Measurements from ENCODE around the gene MCRIP2.
A peak's percentile ranks its signal among the peaks of the same experiment; 100 is the strongest.
"Not testable (repeated sequence)": the region's sequence is repeated elsewhere in the genome, so short reads cannot be mapped to it uniquely, and the experiment has no call there.

Gene MCRIP2

GRCh38 chr16:641326-642188, at the start of gene MCRIP2:
Gene MCRIP2, plus strand, starts transcription at chr16:641828. Its CDS starts 164 bp downstream, at chr16:641992.
- peak; percentile 71 to 80 for DNase-seq

- no peak for DNase-seq
Measured at GRCh38 chr16:591892-592517, 49.6 kb upstream of the MCRIP2 start.

- peak in 1 of 2 experiments; percentile 47 for DNase-seq
Measured at GRCh38 chr16:592518-593306, 48.9 kb upstream of the MCRIP2 start.

- DNase-seq, result peak in 1 of 2 experiments; percentile 47
Measured at GRCh38 chr16:593406-593805, 48.2 kb upstream of the MCRIP2 start.

DNA sequence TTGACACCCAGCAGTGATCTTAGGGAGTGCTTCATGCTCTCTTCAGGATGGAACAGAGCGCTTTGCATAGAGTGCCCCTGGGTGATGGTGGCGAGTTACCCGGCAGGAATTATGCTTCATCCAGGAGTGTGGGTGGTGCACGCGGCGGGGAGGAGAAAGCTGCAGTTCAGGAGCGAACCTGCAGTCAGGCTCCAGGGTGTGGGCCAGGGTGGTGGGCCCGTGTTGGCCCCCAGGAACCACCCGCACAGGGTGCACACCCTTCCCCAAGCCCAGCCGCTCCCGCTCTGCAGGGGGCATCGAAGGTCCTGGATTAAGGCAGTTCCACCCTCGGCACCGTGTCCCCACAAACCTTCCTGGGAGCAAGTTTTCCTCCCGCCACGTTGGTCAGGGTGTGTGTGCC, 47.8 kb upstream of the MCRIP2 start:
- DNase-seq, result no peak

DNA sequence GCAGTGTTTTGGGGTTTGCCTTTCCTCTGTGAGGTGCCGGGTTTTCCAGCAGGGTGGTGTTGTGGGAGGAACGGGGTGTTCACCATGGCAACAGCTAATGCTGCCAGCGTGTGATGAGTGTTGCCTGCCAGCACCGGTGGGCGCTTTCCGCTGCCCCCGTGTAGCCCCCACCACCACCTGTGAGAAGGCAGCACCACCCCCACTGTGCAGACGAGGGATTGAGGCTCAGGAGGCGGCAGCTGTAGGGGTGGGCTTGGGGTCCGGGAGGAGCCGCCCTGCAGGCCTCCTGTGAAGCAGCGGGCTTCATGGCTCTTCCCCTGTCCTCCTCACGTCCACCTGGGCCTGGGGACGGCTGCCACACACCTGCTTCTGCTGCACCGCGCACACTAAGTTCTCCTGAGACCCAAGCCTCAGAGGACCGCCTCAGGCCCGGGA, 46.5 kb upstream of the MCRIP2 start:
- no peak for DNase-seq

DNA sequence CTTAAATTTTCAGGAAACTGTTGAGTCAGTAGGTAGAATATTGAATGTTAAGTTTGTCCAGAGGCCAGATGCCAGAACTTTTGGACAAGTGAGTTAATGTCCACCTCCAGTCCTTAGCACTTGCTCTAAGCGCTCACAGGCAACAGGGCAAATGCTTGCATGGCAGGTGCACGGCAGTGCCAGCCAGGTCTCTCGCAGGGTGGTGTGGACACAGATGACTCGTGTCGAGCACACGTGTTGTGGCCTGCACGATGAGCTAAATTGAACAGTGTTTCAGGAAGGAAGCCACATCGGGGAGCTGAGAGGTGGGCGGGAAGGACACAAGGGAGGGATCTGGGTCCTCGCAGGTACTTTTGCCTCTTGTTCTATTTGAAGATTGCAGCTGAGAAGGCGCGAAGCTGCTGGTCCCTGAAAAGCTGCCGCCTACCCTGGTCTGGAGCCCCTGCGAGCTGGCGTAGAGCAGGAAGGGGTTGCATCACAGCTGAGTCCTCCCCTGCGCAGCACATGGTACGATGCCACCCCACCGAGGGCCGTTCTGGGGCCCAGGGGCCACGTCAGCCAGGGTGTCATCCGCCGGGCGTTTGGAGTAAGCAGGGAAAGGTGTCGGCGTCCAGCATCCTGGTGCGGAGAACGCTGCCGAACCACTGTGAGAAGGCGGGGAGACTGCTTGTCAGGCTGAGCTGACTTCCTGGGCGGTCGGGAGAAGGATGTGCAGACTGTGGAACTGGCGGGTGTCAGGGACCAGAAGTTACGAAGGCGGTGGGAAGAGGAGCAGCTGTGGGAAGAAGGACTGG, 45.5 kb upstream of the MCRIP2 start:
- peak in 1 of 2 experiments; percentile 27 for DNase-seq

- DNase-seq, result no peak
Measured at GRCh38 chr16:596736-597060, 44.9 kb upstream of the MCRIP2 start.

GRCh38 chr16:597655-598054, 44.0 kb upstream of the MCRIP2 start:
- not testable (repeated sequence) for DNase-seq

DNA sequence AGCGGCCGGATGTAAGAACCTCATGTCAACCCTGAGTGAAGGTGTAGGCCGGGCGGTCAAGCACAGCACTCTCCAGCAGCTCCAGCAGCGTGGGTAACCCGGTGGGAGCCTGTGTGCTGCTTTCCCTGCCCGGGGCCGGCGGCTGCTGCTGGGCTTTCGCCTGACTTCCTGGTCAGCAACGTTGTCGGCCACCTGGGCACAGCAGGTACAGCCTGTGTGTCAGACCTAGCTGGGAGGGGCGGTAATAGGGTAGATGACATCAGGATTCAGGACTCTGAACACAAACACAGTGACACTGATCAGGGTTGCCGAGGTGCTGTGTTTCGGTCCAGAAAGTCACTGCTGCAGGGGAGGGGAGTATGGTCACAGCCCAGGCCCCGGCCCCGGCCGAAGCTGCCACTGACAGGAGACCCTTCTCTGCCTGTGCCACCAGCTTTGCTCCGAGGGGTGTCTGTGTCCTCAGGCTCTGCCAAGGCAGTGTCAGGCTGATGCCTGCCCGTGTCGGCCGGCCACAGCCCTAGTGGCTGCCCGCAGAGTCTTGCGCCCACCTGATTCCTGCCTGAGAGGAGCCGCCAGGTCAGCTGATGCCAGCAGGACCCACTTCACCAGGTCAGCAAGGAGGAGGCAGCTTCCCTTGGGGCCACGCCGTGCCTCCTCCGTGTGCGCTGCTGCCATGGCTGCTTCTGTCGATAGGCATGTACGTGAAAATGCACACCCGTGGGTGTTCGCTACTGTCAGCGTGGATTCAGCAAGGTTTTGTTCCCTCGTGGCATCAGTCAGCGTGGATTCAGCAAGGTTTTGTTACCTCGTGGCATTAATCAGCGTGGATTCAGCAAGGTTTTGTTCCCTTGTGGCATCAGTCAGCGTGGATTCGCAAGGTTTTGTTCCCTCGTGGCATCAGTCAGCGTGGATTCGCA, 42.5 kb upstream of the MCRIP2 start:
- DNase-seq, result no peak

- no peak for DNase-seq
Measured at GRCh38 chr16:600781-601180, 40.8 kb upstream of the MCRIP2 start.

GRCh38 chr16:603933-604332, 37.7 kb upstream of the MCRIP2 start:
- DNase-seq, result no peak

DNA sequence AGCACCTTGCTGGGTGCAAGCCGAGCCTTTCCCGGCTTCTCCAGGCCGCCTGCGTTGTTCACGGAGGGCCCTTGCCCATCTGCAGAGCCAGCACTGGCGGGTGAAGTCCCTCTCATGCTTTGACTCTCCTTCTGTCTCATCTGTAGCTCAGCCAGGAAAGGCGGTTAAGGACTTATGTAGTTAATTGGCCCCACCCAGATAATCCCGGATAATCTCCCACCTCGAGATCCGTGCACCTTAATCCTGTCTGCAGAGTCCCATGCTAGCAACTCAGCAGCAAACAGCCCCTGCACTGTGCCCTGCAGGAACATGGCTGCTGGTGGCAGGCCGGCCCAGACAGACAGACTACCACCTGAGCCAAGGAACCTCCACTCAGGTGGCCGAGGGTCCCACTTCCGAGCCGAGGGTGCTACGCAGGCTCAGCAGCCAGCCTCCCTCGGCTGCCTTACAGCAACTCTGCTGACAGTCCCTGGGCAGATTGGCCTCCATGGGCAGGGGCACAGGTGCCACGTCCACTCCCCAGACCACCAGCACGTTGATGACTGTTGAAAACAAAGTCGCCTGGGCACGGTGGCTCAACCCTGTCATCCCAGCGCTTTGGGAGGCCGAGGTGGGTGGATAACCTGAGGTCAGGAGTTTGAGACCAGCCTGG, 34.8 kb upstream of the MCRIP2 start:
- DNase-seq, result no peak

GRCh38 chr16:608019-608418, 33.6 kb upstream of the MCRIP2 start:
- peak in 1 of 2 experiments; percentile 58 for DNase-seq

GRCh38 chr16:609316-609715, 32.3 kb upstream of the MCRIP2 start:
- no peak for DNase-seq

DNA sequence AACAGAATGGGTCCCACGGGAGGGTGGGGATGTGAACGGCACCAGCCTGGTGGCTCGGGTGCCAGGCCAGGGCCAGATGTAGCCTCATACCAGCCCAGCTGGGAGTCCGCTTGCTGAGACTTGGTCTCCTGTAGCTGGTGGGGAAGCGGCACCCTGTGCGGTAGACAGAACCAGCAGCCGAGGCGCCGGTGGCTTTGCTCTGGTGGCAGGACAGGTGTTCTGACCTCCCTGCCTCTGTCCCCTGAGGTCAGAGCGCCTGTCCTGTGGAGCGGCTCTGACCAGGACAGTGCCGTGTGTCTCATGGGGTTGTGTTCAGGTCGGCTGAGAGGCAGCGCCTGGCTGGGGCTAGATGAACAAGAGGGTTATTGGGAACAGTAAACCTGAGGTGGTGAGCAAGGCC, 31.6 kb upstream of the MCRIP2 start:
- no peak for DNase-seq

- no peak for DNase-seq
Measured at GRCh38 chr16:610513-611381, 30.9 kb upstream of the MCRIP2 start.

GRCh38 chr16:615122-615521, 26.5 kb upstream of the MCRIP2 start:
- DNase-seq, result no peak

- no peak for DNase-seq
Measured at GRCh38 chr16:616733-617586, 24.7 kb upstream of the MCRIP2 start.
